Panc1 (cell line): ENCODE results near the gene CFAP57. TPM values are rescaled to one million over a fixed set of nuclear protein-coding genes. Genes with fewer than 3 reads are reported as not detected.

ENCODE experiments used
- ATAC-seq: fragments of 200-7000 bp; cut with Tn5 transposase; 2 replicates; pipeline ENCODE4 v1.9.1; 2020; ENCODE audit warnings: mild to moderate bottlenecking, moderate library complexity
- BruUV-seq: library from RNA; stranded (reverse); fragments of 400-500 nt; replicated peaks from 2 replicates; lab custom pipeline; 2021; lab: Mats Ljungman, UMichigan
- CTCF ChIA-PET: fragments of 300-600 bp; sonication (Branson Sonifier 250); formaldehyde crosslinking; loops from one replicate; lab custom pipeline; 2022; ENCODE audit warnings: antibody characterized with exemption; lab: Charles Lee
- POLR2A ChIA-PET: fragments of 300-600 bp; sonication (Branson Sonifier 250); formaldehyde crosslinking; loops from one replicate; lab custom pipeline; 2022; ENCODE audit warnings: antibody characterized with exemption; lab: Charles Lee
- DNase-seq: peaks from one replicate; pipeline ENCODE4 v3.0.0-alpha.2; 2010; ENCODE audit warnings: low read depth, low spot score
- H3K27ac ChIP-seq: 2 replicates; pipeline ENCODE4 v1.5.1; 2011; ENCODE audit warnings: mild to moderate bottlenecking, low read length, inconsistent platforms
- H3K27me3 ChIP-seq: fragments of 200-500 bp; sonication (Bioruptor generic); 2 replicates; pipeline ENCODE4 v1.6.0; 2014; ENCODE audit warnings: low read length, inconsistent platforms; ENCODE audit not compliant: control insufficient read depth, insufficient read depth
- H3K36me3 ChIP-seq: fragments of 200-500 bp; sonication (Bioruptor generic); 2 replicates; pipeline ENCODE4 v1.5.1; 2014; ENCODE audit warnings: inconsistent platforms, mild to moderate bottlenecking, low read length, moderate library complexity; ENCODE audit not compliant: control insufficient read depth, insufficient read depth
- H3K4me1 ChIP-seq: 2 replicates; pipeline ENCODE4 v1.5.1; 2011; ENCODE audit warnings: inconsistent platforms, mild to moderate bottlenecking, low read length, moderate library complexity; ENCODE audit not compliant: control insufficient read depth, insufficient read depth
- H3K4me3 ChIP-seq, 2 experiments: 2 replicates each; pipeline ENCODE4 v1.5.1; 2011 to 2012; ENCODE audit warnings: low read depth in 2 of 2, low read length in 2 of 2, mild to moderate bottlenecking in 2 of 2, inconsistent platforms in 1 of 2, moderate library complexity in 1 of 2
- H3K9me3 ChIP-seq: fragments of 200-500 bp; sonication (Bioruptor generic); 2 replicates; pipeline ENCODE4 v1.5.1; 2014; ENCODE audit warnings: low read depth, mild to moderate bottlenecking, inconsistent platforms, low read length, moderate library complexity; ENCODE audit not compliant: control insufficient read depth, insufficient read depth
- POLR2AphosphoS5 ChIP-seq: IDR thresholded peaks from 2 replicates; pipeline ENCODE4 v1.6.1; 2012; ENCODE audit warnings: mild to moderate bottlenecking, low read depth, low read length, moderate library complexity
- SIN3A ChIP-seq: IDR thresholded peaks from 2 replicates; pipeline ENCODE4 v1.6.1; 2012; ENCODE audit warnings: low read depth, mild to moderate bottlenecking, low read length, moderate library complexity, borderline replicate concordance; ENCODE audit not compliant: insufficient read depth
- TCF7L2 ChIP-seq: IDR thresholded peaks from 2 replicates; pipeline ENCODE4 v1.6.1; 2011; ENCODE audit warnings: mild to moderate bottlenecking, low read depth, low read length, inconsistent platforms
- in situ Hi-C: cut with HindIII; loops from 2 replicates; pipeline ENCODE4 v1.10.0; 2016; ENCODE audit warnings: low sequenced_read_pairs, low pct_unique_long_range_greater_than_20kb
- intact Hi-C: fragments of 100-400 bp; cut with micrococcal nuclease; formaldehyde crosslinking; loops from one replicate; pipeline ENCODE4 v1.10.0; 2022; ENCODE audit not compliant: unreplicated experiment
- total RNA-seq: library from RNA; stranded (reverse); gene quantifications from one replicate; pipeline ENCODE4 v1.2.1, GENCODE V29; 2021; ENCODE audit not compliant: unreplicated experiment
- TF ChIP-seq, protein P1 (sequence below): fragments of 450-650 bp; IDR thresholded peaks from 2 replicates; pipeline ENCODE4 v1.5.1; 2017; ENCODE audit warnings: mild to moderate bottlenecking
- TF ChIP-seq, protein P2 (sequence below), 2 experiments: IDR thresholded peaks; 2 replicates each; pipeline ENCODE4 v1.6.1; 2011 to 2012; ENCODE audit warnings: low read depth in 2 of 2, control low read depth in 1 of 2, low read length in 1 of 2, mild to moderate bottlenecking in 1 of 2, moderate library complexity in 1 of 2; ENCODE audit not compliant: insufficient read depth in 1 of 2

CFAP57 gene
- total RNA-seq, 1 experiment from 2014 or later: 0.69 TPM

- BruUV-seq: no TSS peak
- no peak overlapping the region for H3K4me3 ChIP-seq
- ChIA-PET POLR2A (no interaction called here), CTCF (interaction anchor here (0.6 kb wide), 1 partner anchor 279 kb away, joined by 5 read pairs; no protein-coding TSS in a partner anchor)
- no peak for TF ChIP-seq SIN3A
- TF ChIP-seq POLR2AphosphoS5: no peak
- TF ChIP-seq, protein P1, sequence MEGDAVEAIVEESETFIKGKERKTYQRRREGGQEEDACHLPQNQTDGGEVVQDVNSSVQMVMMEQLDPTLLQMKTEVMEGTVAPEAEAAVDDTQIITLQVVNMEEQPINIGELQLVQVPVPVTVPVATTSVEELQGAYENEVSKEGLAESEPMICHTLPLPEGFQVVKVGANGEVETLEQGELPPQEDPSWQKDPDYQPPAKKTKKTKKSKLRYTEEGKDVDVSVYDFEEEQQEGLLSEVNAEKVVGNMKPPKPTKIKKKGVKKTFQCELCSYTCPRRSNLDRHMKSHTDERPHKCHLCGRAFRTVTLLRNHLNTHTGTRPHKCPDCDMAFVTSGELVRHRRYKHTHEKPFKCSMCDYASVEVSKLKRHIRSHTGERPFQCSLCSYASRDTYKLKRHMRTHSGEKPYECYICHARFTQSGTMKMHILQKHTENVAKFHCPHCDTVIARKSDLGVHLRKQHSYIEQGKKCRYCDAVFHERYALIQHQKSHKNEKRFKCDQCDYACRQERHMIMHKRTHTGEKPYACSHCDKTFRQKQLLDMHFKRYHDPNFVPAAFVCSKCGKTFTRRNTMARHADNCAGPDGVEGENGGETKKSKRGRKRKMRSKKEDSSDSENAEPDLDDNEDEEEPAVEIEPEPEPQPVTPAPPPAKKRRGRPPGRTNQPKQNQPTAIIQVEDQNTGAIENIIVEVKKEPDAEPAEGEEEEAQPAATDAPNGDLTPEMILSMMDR: no peak
- TF ChIP-seq, protein P2, sequence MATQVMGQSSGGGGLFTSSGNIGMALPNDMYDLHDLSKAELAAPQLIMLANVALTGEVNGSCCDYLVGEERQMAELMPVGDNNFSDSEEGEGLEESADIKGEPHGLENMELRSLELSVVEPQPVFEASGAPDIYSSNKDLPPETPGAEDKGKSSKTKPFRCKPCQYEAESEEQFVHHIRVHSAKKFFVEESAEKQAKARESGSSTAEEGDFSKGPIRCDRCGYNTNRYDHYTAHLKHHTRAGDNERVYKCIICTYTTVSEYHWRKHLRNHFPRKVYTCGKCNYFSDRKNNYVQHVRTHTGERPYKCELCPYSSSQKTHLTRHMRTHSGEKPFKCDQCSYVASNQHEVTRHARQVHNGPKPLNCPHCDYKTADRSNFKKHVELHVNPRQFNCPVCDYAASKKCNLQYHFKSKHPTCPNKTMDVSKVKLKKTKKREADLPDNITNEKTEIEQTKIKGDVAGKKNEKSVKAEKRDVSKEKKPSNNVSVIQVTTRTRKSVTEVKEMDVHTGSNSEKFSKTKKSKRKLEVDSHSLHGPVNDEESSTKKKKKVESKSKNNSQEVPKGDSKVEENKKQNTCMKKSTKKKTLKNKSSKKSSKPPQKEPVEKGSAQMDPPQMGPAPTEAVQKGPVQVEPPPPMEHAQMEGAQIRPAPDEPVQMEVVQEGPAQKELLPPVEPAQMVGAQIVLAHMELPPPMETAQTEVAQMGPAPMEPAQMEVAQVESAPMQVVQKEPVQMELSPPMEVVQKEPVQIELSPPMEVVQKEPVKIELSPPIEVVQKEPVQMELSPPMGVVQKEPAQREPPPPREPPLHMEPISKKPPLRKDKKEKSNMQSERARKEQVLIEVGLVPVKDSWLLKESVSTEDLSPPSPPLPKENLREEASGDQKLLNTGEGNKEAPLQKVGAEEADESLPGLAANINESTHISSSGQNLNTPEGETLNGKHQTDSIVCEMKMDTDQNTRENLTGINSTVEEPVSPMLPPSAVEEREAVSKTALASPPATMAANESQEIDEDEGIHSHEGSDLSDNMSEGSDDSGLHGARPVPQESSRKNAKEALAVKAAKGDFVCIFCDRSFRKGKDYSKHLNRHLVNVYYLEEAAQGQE (IDR thresholded peaks at IDR 0.05; ENCODE audit: insufficient read depth in 1 of 2, low read depth in 2 of 2, low read length in 1 of 2): no peak
- no peak for TF ChIP-seq TCF7L2
- ATAC-seq (no peak), DNase-seq (no peak)
- in situ Hi-C loops: no loop called here
- intact Hi-C loops: no loop called here
- H3K4me1 ChIP-seq: no peaks in the 10 kb centered on the region
- no peaks in the 10 kb centered on the region for H3K9me3 ChIP-seq
- no peaks in the 10 kb centered on the region for H3K36me3 ChIP-seq
- H3K27ac ChIP-seq: no peak overlapping the region
- H3K27me3 ChIP-seq: 0 out of 2 replicates have a peak, but pooled peaks cover 5% of the 10 kb centered on the region
These were observed 43.3 kb upstream of the CFAP57 start for GRCh38 chr1:43128816-43129215.

- in situ Hi-C loops (no loop called here), intact Hi-C loops (no loop called here)
- no TSS peak for BruUV-seq
- TF ChIP-seq, protein P1: no peak
- TF ChIP-seq SIN3A (no peak), TCF7L2 (no peak), POLR2AphosphoS5 (no peak)
- TF ChIP-seq, protein P2 (IDR thresholded peaks at IDR 0.05; ENCODE audit: insufficient read depth in 1 of 2, low read depth in 2 of 2, low read length in 1 of 2): no peak
- Histone ChIP-seq H3K9me3 (no peaks in the 10 kb centered on the region), H3K27ac (no peak overlapping the region), H3K36me3 (no peaks in the 10 kb centered on the region), H3K4me1 (no peaks in the 10 kb centered on the region), H3K27me3 (0 out of 2 replicates have a peak, but pooled peaks cover 5% of the 10 kb centered on the region), H3K4me3 (no peak overlapping the region)
- DNase-seq (no peak), ATAC-seq (no peak)
- CTCF ChIA-PET: no interaction called here
- POLR2A ChIA-PET: no interaction called here
These were observed 42.7 kb upstream of the CFAP57 start for GRCh38 chr1:43129426-43129825.
